AML-193 (cell line): ENCODE results near the gene CNTNAP5.

Source experiments
- DNase-seq, 2 experiments: peaks; one replicate each; lab custom pipeline; 2025; lab: John Stamatoyannopoulos, UW

Gene CNTNAP5

DNA sequence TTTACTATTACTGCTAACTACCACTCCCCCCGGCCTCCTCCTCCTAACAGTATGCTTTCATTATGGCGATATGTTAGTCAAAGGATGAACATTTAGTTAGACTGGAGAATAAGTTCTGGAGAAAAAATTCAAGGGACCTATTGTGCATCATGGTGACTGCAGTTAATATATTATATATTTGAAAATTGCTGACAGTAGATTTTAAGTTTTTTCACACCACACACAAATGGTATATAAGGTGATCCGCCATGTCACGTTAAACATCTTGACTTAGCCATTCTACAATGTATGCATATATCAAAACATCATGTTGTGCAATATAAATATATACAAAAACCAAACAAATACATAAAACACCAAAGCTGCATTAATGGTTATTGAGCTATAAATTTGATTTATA lies 873.7 kb downstream of the CNTNAP5 start:
- no peak for DNase-seq

DNA sequence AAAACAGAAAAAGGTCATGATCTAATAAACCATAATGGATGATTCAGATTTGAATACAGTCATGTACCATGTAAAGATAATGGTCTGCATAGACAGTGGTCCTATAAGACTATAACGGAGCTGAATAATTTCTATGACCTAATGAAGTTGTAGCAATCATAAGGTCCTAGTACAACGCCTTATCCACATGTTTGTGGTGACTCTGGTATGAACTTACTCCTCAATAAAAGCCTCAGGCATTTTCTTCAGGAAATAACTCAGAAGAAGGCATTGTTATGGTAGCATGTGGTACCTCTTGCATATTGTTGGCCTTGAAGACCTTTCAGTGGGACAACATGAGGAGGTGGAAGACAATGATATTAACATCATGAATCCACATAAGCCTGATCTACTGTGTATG lies 883.3 kb downstream of the CNTNAP5 start:
- no peak for DNase-seq

DNA sequence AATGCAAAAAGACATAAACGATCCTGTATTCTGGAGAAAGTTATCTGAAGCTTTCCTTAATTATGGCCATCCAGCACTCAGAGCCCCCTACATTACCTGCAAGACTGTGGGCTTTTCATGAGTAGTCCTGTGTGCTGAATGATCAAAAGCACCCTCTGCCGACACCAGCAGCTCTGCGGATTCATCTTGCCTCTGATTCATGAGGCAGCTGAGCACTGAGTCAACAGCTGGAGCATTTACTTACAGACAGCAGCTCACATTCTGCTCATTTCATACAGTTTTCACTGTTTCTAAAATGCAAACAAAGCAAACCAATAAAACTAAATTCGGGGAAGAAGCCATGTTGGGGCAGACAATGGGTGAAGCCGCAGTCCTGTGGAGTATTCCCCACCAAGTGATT lies 886.5 kb downstream of the CNTNAP5 start:
- no peak for DNase-seq

DNA sequence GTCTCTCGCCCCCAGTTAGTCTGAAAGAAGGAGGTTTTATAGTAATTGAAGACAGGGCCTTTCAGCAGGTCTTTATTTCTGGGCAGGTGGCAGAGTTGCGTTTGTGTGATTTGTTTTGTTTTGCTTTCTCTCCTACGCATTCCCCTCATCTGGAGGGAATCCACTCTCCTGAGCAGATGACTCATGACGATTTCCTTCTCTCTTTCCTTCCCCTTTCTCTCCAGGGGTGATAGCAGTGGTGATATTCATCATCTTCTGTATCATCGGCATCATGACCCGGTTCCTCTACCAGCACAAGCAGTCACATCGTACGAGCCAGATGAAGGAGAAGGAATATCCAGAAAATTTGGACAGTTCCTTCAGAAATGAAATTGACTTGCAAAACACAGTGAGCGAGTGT lies 888.8 kb downstream of the CNTNAP5 start:
- no peak for DNase-seq

DNA sequence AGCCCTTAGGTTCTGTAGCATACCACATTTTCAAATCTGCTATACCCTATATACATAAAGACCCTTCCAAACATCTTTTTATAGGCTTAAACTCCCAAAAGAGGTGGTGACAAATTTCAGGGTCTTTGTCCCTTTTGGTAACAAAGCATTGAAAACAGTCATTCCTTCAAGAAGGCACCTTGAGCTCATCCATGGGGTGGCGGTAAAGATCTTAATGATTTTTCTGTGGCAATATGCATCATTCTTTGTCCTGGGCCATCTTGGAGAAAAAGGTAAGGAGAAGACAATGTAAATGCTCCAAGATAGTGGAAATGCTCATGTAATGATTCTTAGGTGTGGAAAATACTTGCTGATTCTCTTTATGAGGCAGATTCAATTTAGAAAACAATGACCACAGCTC lies 890.5 kb downstream of the CNTNAP5 start:
- no peak for DNase-seq

DNA sequence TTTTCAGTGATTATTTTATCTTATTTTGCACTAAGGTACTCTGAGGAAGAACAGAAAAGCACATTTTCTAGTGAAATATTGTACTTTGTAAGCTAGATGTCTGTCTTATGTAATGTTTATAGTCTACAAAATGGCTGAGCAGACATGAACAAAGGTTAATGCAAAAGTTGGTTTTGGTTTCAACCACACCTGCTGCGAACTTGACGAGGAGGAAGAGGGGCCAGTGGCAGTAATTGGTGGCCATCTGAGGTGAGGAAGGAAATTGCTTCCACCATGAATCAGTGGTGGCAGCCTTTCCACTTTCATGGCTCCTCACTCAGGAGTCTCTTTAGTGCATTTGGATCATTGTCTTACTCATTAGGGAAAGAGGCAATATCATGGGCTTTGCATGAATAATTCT lies 894.2 kb downstream of the CNTNAP5 start:
- no peak for DNase-seq

DNA sequence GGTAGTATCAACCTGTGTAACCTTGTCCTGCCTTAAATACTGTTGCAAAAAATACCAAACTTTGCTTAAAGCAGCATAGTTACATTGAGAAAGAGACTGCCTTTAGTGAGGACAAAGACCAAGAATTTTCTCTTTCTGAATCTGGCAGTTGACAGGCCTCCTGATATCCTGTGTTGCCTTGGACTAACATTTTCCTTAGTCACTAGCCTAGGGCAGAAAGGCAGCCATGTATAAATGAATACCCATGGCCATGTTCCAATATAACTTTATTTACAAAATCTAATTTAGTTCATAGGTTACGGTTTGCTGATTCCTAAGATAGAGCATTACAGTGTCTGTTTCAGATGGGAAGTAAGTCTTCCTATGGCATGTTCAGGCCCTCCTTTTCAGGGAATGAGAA lies 895.4 kb downstream of the CNTNAP5 start:
- DNase-seq, result no peak

DNA sequence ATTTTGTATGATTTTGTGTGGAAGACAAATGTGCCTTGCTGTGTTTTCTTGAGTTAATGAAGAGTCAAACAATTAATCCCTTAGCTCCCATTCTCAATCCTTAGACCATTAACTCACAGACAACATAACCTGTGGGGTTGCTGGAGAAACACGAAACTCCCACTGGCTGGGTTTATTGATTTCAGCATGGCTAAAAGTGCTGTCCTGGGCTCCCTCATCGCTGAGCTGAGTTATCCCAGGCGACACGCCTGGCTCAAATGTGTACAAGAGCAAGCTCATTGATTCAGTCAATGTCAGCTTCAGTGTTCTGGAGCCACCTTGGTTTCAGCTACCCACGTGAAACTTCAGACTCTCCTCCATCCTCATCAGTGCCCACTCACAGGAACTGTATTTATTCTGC lies 896.1 kb downstream of the CNTNAP5 start:
- DNase-seq, result no peak

DNA sequence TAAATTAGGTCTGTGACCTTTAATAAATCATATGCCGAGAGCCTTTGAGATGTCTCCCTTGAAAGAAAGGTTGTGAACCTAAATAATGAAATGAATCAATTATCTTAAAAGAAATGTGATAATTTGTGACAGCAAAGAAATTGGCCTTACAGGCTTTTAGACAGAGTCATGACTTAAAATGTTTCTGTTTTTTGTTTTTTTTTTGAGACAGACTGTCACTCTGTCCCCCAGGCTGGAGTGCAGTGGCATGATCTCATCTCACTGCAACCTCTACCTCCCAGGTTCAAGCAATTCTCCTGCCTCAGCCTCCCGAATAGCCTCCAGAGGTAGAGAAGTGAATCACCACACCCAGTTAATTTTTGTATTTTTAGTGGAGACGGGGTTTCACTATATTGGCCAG lies 898.0 kb downstream of the CNTNAP5 start:
- DNase-seq, result no peak

DNA sequence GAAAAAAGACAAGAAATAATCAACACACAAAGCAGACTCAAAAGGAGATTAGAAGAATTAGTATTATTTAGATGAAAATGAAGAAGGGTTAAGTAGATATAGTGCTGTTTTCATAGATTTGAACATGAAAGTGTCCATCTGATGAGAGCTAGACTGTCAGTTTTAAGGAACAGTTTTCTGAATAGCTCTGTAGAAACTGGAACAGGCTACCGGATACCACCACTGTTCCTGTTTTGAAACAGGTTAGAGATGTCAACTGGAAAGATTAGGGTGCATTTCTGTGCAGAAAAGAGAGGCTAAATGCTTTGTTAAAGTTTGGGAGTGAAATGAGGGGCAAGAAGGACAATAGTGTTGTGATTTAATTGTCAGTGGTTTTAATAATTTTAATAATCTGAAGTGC lies 908.8 kb downstream of the CNTNAP5 start:
- no peak for DNase-seq

DNA sequence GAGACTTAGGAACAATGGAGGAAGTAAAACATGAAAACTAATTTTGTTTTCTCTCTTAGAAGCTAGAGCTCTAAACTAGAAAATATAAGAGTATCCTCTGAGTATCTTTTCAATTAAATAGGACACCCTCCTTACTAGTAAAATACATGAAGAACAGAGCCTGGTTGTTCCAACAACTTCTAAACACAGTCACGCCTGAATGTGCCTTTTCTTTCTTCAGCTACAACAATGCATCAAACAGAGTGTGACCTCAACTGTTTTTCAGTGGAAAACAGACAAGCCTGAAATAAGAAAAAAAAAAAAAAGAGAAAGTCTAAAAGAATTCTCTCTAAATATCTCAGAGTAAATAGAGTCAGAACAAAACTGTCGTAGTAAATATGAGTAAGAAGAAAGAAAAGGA lies 928.8 kb downstream of the CNTNAP5 start:
- DNase-seq, result no peak

DNA sequence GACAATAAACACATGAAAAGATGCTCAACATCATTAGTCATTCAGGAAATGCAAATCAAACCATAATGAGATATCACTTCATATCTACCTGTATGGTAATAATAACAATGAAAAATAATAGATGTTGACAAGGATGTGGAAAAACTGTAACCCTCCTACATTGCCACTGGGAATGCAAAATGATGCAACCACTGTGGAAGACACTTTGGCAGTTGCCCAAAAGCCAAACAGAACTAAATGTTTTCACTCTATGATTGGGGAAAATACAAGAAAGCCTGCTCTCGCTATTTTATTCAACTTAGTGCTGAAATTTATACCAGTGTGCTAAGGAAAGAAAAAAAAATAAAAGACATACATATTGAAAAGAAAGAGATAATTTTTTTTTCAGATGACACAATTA lies 934.5 kb downstream of the CNTNAP5 start:
- DNase-seq, result no peak

DNA sequence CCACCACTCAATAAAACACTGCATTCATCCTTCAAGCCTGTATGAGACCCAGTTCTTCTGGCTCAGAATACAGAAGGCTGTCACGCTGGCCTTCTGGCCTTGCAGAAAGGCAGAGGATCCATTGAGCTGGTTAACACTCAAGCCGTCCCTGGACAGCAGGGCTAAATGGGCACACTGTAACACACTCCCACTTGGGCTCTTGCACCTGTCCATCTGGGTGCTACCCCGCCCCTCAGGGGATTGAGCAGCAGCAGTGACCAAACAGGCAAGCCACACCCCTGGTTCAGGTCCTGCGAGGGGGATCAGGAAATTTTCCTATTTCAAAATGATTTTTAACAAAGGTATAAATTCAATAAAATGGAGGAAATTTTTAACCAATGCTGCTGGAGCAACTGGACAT lies 936.0 kb downstream of the CNTNAP5 start:
- DNase-seq, result no peak
